ENCODE data around the gene RAD51B.
"Not testable (repeated sequence)": the region's sequence is repeated elsewhere in the genome, so short reads cannot be mapped to it uniquely, and the experiment has no call there.

RAD51B gene

DNA sequence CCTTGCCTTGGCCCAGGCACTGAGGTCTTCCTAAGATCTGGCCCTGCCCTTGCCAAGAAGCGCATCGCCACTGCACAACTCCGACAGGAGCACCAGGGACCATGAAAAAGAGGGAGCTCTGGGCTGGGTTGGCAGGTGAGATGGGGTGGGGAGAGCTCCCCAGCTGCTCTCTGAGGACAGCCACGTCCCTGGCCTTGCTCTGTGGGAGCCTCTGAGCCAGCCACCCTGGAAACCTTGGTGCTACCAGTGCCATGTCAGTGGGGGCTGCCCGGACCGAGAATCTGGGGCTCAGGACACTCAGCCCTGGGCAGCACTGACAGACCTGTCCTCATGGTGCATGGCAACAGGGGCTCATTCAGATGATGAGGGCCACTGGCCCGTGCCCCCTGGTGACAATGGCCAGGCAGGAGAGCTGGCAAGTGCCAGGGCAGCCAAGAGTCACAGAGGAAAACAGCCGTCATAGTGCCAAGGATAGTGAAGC is 838.5 kb downstream of the RAD51B start:
- no peak for DNase-seq (ENCODE audit: low read depth in 2 of 2, low spot score in 1 of 2)

DNA sequence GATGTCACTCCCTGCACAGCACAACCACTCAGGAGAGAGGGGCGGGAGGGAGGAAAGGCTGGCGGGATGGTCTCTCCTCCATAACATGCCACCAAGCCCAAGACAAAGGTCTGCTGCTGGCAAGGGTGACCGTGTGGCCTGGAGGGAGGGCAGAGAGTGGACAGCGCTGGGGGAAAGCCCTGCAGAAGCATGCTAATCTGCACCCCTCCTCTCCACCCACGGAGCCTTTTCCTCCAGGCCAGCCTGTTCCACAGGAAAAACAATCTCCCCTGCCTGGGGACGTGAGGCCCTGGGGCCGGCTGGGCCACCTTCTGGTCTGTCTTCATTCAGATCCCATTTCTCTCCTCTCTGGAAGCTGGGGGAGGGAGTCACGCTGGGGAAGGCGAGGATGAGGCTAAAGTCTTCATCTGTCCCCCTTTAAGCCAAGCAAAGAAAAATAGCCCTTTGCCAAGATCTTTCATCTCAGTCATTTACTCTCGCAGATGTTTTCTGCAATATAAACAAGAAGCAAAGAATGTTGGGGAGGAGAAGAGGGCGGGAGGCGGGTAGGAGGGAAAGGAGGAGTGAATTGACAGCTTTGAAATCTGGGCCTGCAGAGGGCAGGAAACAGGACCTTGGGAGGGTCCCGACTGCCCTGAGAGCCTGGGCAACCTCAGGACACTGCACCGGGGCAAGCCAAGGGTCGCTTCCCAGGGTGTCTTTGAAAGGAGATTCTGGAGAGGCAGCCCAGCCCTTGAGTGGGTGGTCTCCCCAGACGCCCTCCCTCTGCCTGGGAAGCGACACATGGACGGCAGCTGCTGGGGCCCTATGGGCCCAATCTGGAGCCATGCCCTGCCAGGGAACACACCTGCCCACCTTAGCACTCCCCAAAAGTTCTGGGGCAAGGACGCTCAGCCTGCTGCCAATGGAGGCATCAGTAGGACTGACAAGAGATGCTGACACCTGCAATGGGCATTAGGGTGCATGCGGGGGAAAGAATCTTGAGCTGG is 839.7 kb downstream of the RAD51B start:
- DNase-seq (ENCODE audit: low read depth in 2 of 2, low spot score in 1 of 2) = no peak

DNA sequence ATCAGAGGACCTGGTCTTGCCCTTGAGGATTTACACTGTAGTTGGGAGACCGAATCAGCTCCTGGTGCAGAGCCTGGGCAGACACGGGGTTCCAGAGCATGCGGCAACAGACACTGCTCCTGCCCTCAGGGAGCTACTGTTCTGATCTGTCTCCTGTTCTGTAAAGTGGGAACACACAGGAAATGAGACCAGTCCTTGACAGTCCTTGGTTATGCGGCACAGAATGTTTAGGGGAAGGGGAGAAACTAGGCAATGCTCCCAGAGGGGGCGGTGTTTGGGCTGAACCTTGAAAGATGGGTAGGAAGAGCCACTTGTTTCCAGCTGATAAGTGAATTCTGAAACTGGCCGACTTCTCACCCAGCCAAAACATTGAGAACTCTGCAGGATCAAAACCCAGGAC is 840.9 kb downstream of the RAD51B start:
- no peak for DNase-seq (ENCODE audit: low read depth in 2 of 2, low spot score in 1 of 2)

DNA sequence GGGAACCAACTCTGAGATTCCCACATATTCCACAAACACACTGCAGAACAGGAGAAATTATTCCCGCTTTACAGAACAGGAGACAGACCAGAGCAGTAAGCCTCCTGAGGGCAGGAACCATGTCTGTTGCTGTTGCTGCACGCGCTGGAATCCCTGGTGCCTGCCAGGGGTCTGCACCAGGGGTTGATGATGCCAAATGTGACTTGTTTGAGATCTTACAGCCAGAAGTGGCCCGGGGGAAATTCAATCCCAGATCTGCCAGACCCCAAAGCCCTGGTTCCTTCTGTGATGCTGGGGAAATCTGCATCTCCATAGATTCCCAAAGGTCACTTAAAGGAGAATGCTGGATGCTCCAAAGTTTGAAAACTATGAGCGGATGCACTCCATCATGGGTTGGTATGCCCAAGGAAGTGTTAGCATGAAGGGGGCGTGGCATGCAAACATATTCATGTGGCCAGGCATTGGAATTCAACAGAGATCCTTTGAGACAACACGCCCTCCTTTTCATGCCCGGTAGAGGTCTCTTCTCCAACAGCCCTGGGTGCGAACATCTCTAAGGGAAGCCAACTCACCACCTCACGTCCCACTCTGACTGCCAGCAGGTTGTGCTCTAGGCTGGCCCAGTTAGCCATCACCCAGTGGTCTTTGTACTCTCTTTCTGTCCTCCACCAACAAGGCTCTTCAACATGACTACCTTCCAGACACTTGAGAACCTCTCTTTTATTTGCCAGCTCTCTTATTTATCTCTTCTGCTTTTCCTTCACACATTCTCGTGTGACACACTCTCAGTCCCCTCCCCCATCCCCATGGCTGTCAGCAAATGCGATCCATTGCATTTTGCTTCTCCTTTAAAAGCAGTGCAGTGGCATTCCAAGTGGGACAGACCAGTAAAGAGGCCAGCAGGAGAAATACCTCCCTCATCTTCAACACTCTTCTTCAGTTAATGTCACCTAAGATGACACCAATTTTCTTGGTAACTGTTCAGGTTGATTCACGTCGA is 841.9 kb downstream of the RAD51B start:
- DNase-seq (ENCODE audit: low read depth in 2 of 2, low spot score in 1 of 2) = no peak

DNA sequence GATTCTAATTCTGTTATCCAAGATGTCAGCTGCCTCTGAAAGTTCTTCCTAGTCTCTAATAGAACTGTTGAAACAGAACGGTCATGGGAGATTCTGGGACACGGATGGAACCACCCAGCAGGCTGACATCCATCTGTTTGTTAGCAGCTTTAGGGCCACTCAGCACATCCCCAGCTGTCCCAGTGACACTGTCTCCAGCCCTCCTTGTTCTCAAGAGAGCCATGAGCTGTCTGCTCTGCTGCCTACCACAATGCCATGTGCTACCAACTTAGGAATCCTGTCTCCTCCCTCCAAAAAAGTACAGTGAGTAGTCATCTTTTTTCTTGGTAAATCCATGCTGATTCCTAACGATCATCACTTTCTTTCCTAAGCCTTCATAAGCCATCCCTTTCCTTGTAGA is 842.8 kb downstream of the RAD51B start:
- DNase-seq (ENCODE audit: low read depth in 2 of 2, low spot score in 1 of 2) = no peak

DNA sequence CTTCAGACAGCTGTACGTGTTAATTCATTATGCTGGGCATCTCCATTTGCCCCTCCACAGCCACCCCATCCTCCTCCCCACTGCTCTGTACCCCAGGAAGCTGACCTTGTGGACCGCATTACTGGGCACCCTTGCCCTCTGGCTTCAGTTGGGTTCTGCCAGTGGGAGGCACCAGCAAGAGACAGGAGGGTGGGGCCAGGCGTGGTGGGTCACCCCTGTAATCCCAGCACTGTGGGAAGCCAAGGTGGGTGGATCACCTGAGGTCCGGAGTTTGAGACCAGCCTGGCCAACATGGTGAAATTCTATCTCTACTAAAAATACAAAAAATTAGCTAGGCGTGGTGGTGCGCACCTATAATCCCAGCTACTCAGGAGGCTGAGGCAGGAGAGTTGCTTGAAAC is 843.2 kb downstream of the RAD51B start:
- DNase-seq (ENCODE audit: low read depth in 2 of 2, low spot score in 1 of 2) = not testable (repeated sequence)

DNA sequence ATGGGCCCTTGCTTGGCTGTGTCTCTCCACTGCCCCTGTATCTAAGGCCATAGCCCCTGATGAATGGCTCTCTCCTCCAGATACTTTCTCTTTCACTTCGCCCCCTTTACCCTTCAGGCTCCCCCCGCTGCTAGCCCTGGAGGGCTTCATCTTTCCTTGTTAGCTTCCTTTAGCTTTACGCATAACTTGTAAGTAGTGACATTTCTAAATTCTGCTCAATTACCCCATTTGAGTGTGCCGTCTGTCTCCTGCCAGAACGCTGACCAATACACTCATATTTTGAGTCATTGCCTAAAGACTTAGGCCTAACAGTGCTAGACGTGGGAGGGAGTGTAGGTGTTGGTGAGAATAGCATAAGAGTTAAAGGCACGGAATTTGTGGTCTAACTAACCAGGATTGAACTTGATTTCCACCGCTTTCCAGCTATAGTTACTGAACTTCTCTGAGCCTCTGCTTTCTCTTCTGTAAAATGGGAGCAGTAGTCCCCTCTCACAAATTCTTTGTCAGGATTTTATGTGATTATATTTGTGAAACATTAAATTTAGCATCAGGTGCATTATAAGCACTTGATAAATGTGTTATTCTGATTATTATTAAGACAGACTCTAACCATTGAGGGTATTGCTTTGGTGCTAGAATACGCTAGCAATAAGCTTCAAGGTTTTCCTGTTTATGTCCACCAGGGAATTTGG is 844.0 kb downstream of the RAD51B start:
- no peak for DNase-seq (ENCODE audit: low read depth in 2 of 2, low spot score in 1 of 2)

DNA sequence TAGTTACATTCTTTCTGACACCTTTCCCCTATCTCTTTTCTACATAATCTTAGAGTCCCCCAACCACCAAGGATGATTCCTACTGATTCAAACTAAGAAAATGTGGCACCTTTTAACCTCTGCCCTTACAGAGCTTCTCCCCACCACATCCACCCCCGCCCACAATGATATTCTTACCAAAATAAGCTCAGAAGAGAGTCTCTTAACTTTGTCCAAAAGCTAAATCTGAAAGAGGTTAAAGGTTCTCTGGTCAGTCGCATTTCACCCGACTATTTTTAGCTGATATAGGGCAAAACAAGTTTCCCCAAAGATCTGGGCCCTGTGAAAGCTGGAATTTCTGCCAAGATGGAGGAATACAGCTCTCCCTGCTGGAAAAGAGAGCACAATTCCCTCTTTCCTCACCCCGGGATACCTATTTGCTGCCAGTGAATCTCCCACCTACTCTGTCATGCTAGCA is 844.7 kb downstream of the RAD51B start:
- no peak for DNase-seq (ENCODE audit: low read depth in 2 of 2, low spot score in 1 of 2)

DNA sequence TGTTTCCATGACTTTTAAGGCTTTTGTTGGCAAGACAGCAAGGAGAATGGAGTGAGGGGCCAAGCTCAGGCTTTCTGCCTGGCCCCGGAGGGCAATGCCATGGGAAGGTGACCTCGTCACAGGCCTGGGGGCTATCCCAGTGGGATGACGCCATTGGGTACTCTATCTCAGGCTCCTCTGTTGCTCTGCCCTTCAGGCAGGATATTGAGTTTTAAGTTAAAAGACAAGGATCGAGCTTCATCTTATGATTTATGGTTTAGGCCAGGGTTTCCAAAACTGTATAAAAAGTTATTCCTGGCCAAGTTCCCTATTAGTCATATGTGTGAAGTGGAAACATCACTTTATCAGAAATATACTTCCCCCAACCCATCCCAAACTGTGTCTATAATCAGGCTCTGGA is 845.6 kb downstream of the RAD51B start:
- DNase-seq (ENCODE audit: low read depth in 2 of 2, low spot score in 1 of 2) = no peak

DNA sequence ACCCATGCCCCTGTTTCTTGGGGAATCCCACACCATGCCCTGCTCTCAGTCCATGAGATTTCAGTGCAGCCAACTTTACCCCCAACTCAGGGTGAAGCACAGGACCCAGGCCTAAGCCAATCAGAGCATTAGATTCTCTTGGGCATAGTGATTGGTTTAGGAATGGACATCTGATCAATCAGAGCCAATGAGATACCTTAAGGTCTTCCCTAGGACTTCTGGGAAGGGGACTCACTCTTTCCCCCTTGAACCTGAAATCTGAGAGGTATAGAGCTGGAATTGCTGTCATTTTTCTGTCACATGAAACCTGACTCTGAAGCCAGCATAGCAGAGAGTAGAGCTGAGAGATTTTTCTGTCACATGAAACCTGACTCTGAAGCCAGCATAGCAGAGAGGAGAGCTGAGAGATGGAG is 846.2 kb downstream of the RAD51B start:
- DNase-seq (ENCODE audit: low read depth in 2 of 2, low spot score in 1 of 2) = no peak

DNA sequence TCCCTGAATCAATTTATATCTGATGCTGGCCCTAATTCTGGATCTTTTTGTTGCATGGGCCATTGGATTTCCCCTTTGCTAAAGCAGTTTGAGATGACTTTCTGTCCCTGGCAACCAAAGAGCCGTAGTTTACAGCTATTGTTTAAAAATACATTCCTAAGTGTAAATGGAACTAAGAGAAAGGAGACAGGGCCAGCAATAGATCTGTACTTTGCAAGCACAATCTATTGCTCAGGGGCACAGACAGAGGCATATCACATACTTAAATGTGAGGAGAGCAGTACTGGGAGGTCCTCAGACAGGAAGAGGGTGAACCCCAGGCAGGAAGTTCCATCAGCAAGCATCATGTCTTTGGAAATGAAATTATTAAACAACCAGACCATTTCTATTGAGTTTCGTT is 846.7 kb downstream of the RAD51B start:
- no peak for DNase-seq (ENCODE audit: low read depth in 2 of 2, low spot score in 1 of 2)

DNA sequence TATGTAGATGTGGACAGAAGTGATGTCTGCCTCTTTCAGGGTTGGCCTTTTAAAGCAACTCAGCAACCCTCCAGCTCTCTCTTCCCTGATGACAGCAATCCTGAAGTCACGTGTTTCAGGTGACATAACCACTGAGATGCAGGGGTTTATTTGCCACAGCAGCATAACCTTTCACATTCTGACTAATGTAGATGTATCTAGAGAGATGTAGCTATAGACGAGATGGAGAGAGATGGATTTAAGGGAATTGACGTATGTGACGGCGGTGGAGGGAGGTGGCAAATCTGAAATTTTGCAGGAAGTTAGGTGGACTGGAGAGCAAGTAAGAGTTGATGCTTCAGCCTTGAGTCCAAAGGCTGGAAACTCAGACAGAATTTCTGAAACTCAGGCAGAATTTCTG is 847.3 kb downstream of the RAD51B start:
- no peak for DNase-seq (ENCODE audit: low read depth in 2 of 2, low spot score in 1 of 2)

DNA sequence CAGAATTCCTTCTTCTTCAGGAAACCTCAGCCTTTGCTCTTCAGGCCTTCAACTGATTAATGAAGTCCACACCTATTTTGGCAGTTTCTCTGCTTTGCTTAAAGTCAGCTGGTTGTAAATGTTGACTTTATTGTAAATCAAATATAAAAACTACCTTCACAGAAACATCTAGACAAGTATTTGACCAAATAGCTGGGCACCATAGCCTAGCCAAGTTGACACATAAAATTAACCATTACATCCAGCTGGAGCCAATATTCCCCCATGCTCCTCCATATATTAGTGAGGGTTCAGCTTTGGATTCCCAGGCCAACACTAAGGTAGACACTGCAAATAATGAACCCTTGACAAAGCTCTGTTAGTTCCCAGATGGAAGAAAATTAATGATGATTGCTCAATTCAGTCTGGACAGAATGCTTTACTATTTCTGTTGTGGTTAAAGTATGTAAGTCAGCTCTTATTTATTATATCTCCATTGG is 847.8 kb downstream of the RAD51B start:
- no peak for DNase-seq (ENCODE audit: low read depth in 2 of 2, low spot score in 1 of 2)

DNA sequence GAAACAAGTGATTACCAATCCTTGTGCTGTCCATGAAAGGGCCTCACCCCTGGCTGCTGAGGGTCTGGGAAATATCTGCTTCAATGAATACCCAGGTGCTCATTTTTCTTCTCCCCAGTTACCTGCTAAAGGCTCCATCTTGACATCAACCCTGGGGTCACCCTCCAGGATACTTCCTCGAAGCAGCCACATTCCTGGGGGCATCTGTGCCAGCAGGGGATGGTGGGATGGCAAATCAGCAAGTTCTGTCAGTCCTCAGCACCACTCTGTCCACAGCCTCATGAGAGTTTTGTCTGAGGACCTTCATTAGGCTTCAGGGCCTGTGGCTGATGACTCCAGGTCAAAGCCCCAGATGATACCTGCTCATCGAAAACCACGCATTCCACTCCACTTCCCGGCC is 848.4 kb downstream of the RAD51B start:
- no peak for DNase-seq (ENCODE audit: low read depth in 2 of 2, low spot score in 1 of 2)

DNA sequence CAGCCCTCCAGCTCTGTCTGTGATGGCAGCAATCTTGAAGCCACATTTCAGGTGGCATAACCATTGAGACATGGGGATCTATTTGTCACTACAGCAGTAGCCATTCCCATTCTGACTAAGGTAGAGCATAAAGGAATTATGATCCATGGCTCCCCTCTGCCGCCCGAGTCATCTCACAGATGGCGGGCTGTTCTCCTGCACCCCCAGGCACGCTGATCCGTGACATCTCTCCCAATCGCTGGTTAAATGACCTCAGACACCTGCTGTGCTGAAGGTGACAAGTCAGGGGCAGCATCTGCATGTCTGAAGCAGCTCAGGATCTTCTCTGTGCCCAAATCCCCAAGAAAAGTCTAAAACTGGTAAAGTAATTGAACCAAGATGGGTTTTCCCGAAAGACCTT is 849.0 kb downstream of the RAD51B start:
- DNase-seq (ENCODE audit: low read depth in 2 of 2, low spot score in 1 of 2) = no peak

DNA sequence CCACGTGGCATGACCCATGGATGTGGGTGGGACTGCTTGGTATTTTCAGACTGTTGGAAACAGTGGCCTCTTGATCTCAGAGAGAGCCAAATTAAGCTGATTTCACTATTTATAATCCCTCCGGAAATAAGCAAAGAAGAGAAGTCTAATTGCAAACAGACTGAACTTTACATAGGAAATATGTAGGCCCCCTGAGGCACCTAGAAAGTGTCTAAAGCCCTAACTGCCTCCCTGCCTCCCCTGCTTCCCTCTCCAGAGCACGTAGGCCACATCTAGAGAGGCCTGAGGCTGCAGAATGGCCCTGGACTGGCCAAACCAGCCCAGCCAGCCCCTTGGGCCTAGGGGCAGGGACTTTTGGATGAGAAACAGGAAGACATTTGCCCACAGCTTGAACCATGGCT is 849.5 kb downstream of the RAD51B start:
- DNase-seq (ENCODE audit: low read depth in 2 of 2, low spot score in 1 of 2) = no peak

DNA sequence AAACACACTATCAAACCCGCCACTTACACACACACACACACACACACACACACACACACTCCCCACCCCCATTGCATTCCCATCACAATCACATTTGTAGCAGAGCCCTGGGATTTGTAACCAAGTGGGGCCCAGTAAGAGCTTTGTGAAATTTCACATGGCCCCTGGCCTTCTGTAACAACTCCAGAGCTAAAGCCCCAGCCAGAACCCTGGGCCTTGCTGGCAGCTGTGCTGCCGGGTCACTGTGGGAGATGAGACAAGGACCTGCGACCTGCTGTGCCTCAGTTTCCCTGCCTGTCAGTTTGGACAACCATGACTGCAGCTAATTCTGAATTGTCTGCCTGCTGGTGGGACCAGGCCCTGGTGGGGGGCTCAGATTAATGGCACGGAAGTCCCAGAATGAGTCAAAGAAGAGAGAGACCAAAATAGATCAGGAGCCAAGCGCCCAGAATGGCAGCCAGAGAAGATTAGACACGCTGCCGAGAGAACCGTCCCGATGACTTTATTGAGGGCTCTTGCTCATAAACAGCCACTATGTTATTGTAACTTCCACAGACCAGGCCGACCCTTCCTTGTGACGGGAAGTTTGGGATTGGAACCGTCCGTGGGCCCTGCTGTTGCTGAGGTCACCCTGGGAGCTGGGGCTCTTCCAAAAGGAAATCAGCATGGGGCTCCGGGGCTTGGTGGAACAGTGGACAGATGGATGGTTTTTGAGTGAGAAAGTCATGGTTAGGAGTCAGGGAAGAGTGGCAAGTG is 850.2 kb downstream of the RAD51B start:
- no peak for DNase-seq (ENCODE audit: low read depth in 2 of 2, low spot score in 1 of 2)

DNA sequence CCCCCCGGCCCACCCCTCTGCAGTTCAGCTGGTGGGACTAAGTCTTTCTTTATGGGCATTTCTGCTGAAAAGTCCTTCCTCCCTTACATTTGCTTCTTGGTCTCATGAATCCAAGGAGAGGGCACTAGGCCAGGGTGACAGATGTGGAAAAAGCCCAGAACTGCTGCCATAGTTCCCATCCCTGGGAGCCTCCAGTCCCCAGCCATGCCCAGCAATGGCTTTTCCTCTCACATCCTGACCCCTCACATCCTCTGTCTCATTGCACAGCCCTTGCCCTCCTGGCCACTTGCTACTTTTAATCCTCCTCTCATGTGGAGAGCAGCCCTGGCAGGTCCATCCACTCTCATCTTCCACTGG is 850.8 kb downstream of the RAD51B start:
- no peak for DNase-seq (ENCODE audit: low read depth in 2 of 2, low spot score in 1 of 2)

DNA sequence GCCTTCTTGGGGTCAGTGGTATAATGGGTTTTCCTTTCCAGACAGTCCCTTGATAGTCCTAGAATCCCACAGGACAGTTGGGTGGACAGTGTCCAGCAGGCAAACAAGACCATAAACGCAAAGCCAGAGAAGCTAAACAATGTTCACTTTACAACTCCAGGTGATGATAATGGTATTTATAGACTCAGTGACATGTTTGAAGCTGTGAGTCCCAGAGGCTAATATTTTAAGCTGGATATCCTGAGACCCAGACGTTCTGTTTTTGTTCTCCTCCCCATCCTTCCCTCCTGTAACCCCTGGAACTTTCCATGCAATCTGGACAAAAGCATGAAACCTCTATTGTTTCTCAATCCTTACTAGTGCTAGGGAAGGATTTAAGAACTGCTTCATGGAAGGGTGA is 852.3 kb downstream of the RAD51B start:
- no peak for DNase-seq (ENCODE audit: low read depth in 2 of 2, low spot score in 1 of 2)

DNA sequence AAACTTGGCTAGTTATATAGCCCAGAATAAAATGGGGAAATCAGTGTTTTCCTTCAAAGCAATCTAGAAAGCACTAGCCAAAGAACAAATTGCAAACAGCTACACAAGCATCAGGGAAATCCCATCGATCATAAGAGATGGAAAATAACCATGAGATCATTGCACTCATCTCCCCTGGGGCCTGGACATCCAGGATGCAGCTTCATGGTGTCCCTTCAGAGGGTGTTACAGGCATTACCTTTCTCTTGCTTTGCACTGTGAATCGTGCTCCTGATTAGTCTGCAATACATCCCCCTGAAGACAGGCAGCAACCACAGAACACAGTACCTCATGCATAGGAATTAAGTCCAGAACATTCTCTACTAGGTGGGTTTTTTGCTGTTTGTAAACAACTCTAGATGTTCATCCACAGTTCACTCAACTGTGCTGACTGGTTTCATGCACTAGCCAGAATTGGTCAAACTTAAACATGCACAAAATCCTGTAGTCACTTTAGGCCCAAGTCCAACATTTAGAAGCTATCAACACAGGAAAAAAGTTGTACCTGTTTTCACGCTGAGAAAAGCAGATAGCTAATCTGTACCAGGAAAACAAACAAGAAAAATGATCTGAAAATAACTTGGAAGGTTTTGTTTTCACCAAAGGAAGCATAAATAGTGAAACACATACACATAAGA is 853.2 kb downstream of the RAD51B start:
- no peak for DNase-seq (ENCODE audit: low read depth in 2 of 2, low spot score in 1 of 2)
